ENCODE results near the gene KIAA1958.

KIAA1958 gene

GRCh38 chr9:112654282-112654681 lies 167.7 kb downstream of the KIAA1958 start:
- Histone ChIP-seq H3K27me3 (no peaks in the 10 kb centered on the region), H3K36me3 (peaks cover under 1 to 5% (median 4%) of the 10 kb centered on the region in 3 donors), H3K4me1 (no peaks in the 10 kb centered on the region), H3K9me3 (peaks cover 0 to 4% (median 0%) of the 10 kb centered on the region in 3 donors), H3K27ac (no peak overlapping the region), H3K4me3 (no peak overlapping the region)
- no peak for TF ChIP-seq CTCF (IDR thresholded peaks at IDR 0.05)
- no peak for DNase-seq
- intact Hi-C loops (cut with DNase I; ENCODE audit: low total_unique reads), result no loop called here

- no peak overlapping the region for H3K27ac ChIP-seq
- H3K27me3 ChIP-seq, result no peaks in the 10 kb centered on the region
- no peaks in the 10 kb centered on the region for H3K4me1 ChIP-seq
- peaks cover 0 to 12% (median 11%) of the 10 kb centered on the region in 3 donors for H3K36me3 ChIP-seq
- intact Hi-C loops (cut with DNase I; ENCODE audit: low total_unique reads), result no loop called here
- H3K9me3 ChIP-seq, result no peaks in the 10 kb centered on the region
- no peak for TF ChIP-seq CTCF (IDR thresholded peaks at IDR 0.05)
- H3K4me3 ChIP-seq, result no peak overlapping the region
- DNase-seq, result no peak
Measured at GRCh38 chr9:112655668-112656067, 169.0 kb downstream of the KIAA1958 start.

- intact Hi-C loops (cut with DNase I; ENCODE audit: low total_unique reads), result no loop called here
- no peaks in the 10 kb centered on the region for H3K27me3 ChIP-seq
- H3K4me3 ChIP-seq, result no peak overlapping the region
- H3K27ac ChIP-seq, result no peak overlapping the region
- H3K9me3 ChIP-seq, result no peaks in the 10 kb centered on the region
- peaks cover 0 to 12% (median 11%) of the 10 kb centered on the region in 3 donors for H3K36me3 ChIP-seq
- H3K4me1 ChIP-seq, result no peaks in the 10 kb centered on the region
- no peak for TF ChIP-seq CTCF (IDR thresholded peaks at IDR 0.05)
- DNase-seq, result no peak
Measured at GRCh38 chr9:112659906-112660305, 173.3 kb downstream of the KIAA1958 start.

- H3K27ac ChIP-seq, result no peak overlapping the region
- no peak for DNase-seq
- peaks cover 0 to 12% (median 11%) of the 10 kb centered on the region in 3 donors for H3K36me3 ChIP-seq
- no peak overlapping the region for H3K4me3 ChIP-seq
- no peaks in the 10 kb centered on the region for H3K4me1 ChIP-seq
- TF ChIP-seq CTCF (IDR thresholded peaks at IDR 0.05), result no peak
- H3K9me3 ChIP-seq, result no peaks in the 10 kb centered on the region
- intact Hi-C loops (cut with DNase I; ENCODE audit: low total_unique reads), result no loop called here
- H3K27me3 ChIP-seq, result no peaks in the 10 kb centered on the region
Measured at GRCh38 chr9:112663681-112664080, 177.1 kb downstream of the KIAA1958 start.

GRCh38 chr9:112664531-112664930 lies 177.9 kb downstream of the KIAA1958 start:
- intact Hi-C loops (cut with DNase I; ENCODE audit: low total_unique reads), result no loop called here
- no peak for TF ChIP-seq CTCF (IDR thresholded peaks at IDR 0.05)

GRCh38 chr9:112665347-112665746 lies 178.7 kb downstream of the KIAA1958 start:
- H3K27ac ChIP-seq, result no peak overlapping the region
- H3K9me3 ChIP-seq, result no peaks in the 10 kb centered on the region
- H3K27me3 ChIP-seq, result no peaks in the 10 kb centered on the region
- intact Hi-C loops (cut with DNase I; ENCODE audit: low total_unique reads), result no loop called here
- TF ChIP-seq CTCF (IDR thresholded peaks at IDR 0.05), result peak in 1 of 2 experiments; percentile 15
- no peaks in the 10 kb centered on the region for H3K36me3 ChIP-seq
- DNase-seq, result no peak
- no peak overlapping the region for H3K4me3 ChIP-seq
- H3K4me1 ChIP-seq, result no peaks in the 10 kb centered on the region

More at GRCh38 chr9:112664531-112664930, 177.9 kb downstream of the KIAA1958 start:
- Histone ChIP-seq H3K27ac (no peak overlapping the region), H3K4me1 (no peaks in the 10 kb centered on the region), H3K9me3 (no peaks in the 10 kb centered on the region), H3K27me3 (no peaks in the 10 kb centered on the region), H3K4me3 (no peak overlapping the region), H3K36me3 (peaks cover 0 to 6% (median 6%) of the 10 kb centered on the region in 3 donors)
- no peak for DNase-seq

Data from tibial artery (tissue), 4 donors.